Measurements from ENCODE around the gene PSG5.
"Not testable (repeated sequence)": the region's sequence is repeated elsewhere in the genome, so short reads cannot be mapped to it uniquely, and the experiment has no call there.

PSG5 gene

GRCh38 chr19:43186311-43186935 is at the start of gene PSG5:
PSG5 (minus strand) TSS chr19:43186536; CDS start chr19:43186405, 131 bp downstream.
- not testable (repeated sequence) for H3K27ac ChIP-seq (ENCODE audit: low read depth, low read length)

GRCh38 chr19:43235686-43236085 is 49.4 kb upstream of the PSG5 start:
- H3K27me3 ChIP-seq (ENCODE audit: control insufficient read depth in 1 of 2, insufficient read depth in 2 of 2, low read length in 2 of 2); H3K4me1 ChIP-seq (ENCODE audit: control insufficient read depth in 1 of 2, insufficient read depth in 2 of 2, low read length in 2 of 2); H3K9me3 ChIP-seq (ENCODE audit: control insufficient read depth in 1 of 2, low read length in 2 of 2); H3K27ac ChIP-seq (ENCODE audit: low read depth, low read length); H3K9ac ChIP-seq (ENCODE audit: low read depth in 1 of 2, low read length in 2 of 2); H3K36me3 ChIP-seq (ENCODE audit: control insufficient read depth in 1 of 2, insufficient read depth in 2 of 2, low read length in 2 of 2); H3K4me3 ChIP-seq (ENCODE audit: low read depth in 1 of 2, low read length in 2 of 2): not testable (repeated sequence)

More at GRCh38 chr19:43186311-43186935, at the start of gene PSG5:
- H3K9me3 ChIP-seq (ENCODE audit: control insufficient read depth in 1 of 2, low read length in 2 of 2); H3K9ac ChIP-seq (ENCODE audit: low read depth in 1 of 2, low read length in 2 of 2); H3K4me3 ChIP-seq (ENCODE audit: low read depth in 1 of 2, low read length in 2 of 2); H3K36me3 ChIP-seq (ENCODE audit: control insufficient read depth in 1 of 2, insufficient read depth in 2 of 2, low read length in 2 of 2); H3K27me3 ChIP-seq (ENCODE audit: control insufficient read depth in 1 of 2, insufficient read depth in 2 of 2, low read length in 2 of 2); H3K4me1 ChIP-seq (ENCODE audit: control insufficient read depth in 1 of 2, insufficient read depth in 2 of 2, low read length in 2 of 2): not testable (repeated sequence)

GRCh38 chr19:43229315-43229714 is 43.0 kb upstream of the PSG5 start:
- Histone ChIP-seq H3K9ac (ENCODE audit: low read depth in 1 of 2, low read length in 2 of 2) (no peak overlapping the region), H3K4me3 (ENCODE audit: low read depth in 1 of 2, low read length in 2 of 2) (no peak overlapping the region), H3K36me3 (ENCODE audit: control insufficient read depth in 1 of 2, insufficient read depth in 2 of 2, low read length in 2 of 2) (no peaks in the 10 kb centered on the region)

GRCh38 chr19:43228730-43229129 is 42.4 kb upstream of the PSG5 start:
- not testable (repeated sequence) for H3K4me1 ChIP-seq (ENCODE audit: control insufficient read depth in 1 of 2, insufficient read depth in 2 of 2, low read length in 2 of 2); H3K27ac ChIP-seq (ENCODE audit: low read depth, low read length); H3K36me3 ChIP-seq (ENCODE audit: control insufficient read depth in 1 of 2, insufficient read depth in 2 of 2, low read length in 2 of 2); H3K27me3 ChIP-seq (ENCODE audit: control insufficient read depth in 1 of 2, insufficient read depth in 2 of 2, low read length in 2 of 2); H3K4me3 ChIP-seq (ENCODE audit: low read depth in 1 of 2, low read length in 2 of 2); H3K9ac ChIP-seq (ENCODE audit: low read depth in 1 of 2, low read length in 2 of 2)
- H3K9me3 ChIP-seq (ENCODE audit: control insufficient read depth in 1 of 2, low read length in 2 of 2), result peaks cover 10 to 21% of the 10 kb centered on the region in 2 donors

More at GRCh38 chr19:43229315-43229714, 43.0 kb upstream of the PSG5 start:
- H3K4me1 ChIP-seq (ENCODE audit: control insufficient read depth in 1 of 2, insufficient read depth in 2 of 2, low read length in 2 of 2), result no peaks in the 10 kb centered on the region
- H3K9me3 ChIP-seq (ENCODE audit: control insufficient read depth in 1 of 2, low read length in 2 of 2), result peaks cover 10 to 21% of the 10 kb centered on the region in 2 donors
- H3K27me3 ChIP-seq (ENCODE audit: control insufficient read depth in 1 of 2, insufficient read depth in 2 of 2, low read length in 2 of 2), result no peaks in the 10 kb centered on the region
- no peak overlapping the region for H3K27ac ChIP-seq (ENCODE audit: low read depth, low read length)

- not testable (repeated sequence) for H3K27me3 ChIP-seq (ENCODE audit: control insufficient read depth in 1 of 2, insufficient read depth in 2 of 2, low read length in 2 of 2); H3K4me3 ChIP-seq (ENCODE audit: low read depth in 1 of 2, low read length in 2 of 2); H3K9ac ChIP-seq (ENCODE audit: low read depth in 1 of 2, low read length in 2 of 2); H3K36me3 ChIP-seq (ENCODE audit: control insufficient read depth in 1 of 2, insufficient read depth in 2 of 2, low read length in 2 of 2); H3K27ac ChIP-seq (ENCODE audit: low read depth, low read length); H3K4me1 ChIP-seq (ENCODE audit: control insufficient read depth in 1 of 2, insufficient read depth in 2 of 2, low read length in 2 of 2)
- H3K9me3 ChIP-seq (ENCODE audit: control insufficient read depth in 1 of 2, low read length in 2 of 2), result peaks cover 10 to 21% of the 10 kb centered on the region in 2 donors
These were observed 40.6 kb upstream of the PSG5 start for GRCh38 chr19:43226986-43227385.

- H3K4me3 ChIP-seq (ENCODE audit: low read depth in 1 of 2, low read length in 2 of 2), result no peak overlapping the region
- H3K36me3 ChIP-seq (ENCODE audit: control insufficient read depth in 1 of 2, insufficient read depth in 2 of 2, low read length in 2 of 2), result no peaks in the 10 kb centered on the region
- no peak overlapping the region for H3K9ac ChIP-seq (ENCODE audit: low read depth in 1 of 2, low read length in 2 of 2)
- no peak overlapping the region for H3K27ac ChIP-seq (ENCODE audit: low read depth, low read length)
- H3K4me1 ChIP-seq (ENCODE audit: control insufficient read depth in 1 of 2, insufficient read depth in 2 of 2, low read length in 2 of 2), result no peaks in the 10 kb centered on the region
- H3K9me3 ChIP-seq (ENCODE audit: control insufficient read depth in 1 of 2, low read length in 2 of 2), result peaks cover 10 to 21% of the 10 kb centered on the region in 2 donors
- H3K27me3 ChIP-seq (ENCODE audit: control insufficient read depth in 1 of 2, insufficient read depth in 2 of 2, low read length in 2 of 2), result no peaks in the 10 kb centered on the region
These were observed 38.5 kb upstream of the PSG5 start for GRCh38 chr19:43224855-43225253.

GRCh38 chr19:43224201-43224854 is 38.0 kb upstream of the PSG5 start:
- H3K4me3 ChIP-seq (ENCODE audit: low read depth in 1 of 2, low read length in 2 of 2); H3K9ac ChIP-seq (ENCODE audit: low read depth in 1 of 2, low read length in 2 of 2); H3K4me1 ChIP-seq (ENCODE audit: control insufficient read depth in 1 of 2, insufficient read depth in 2 of 2, low read length in 2 of 2); H3K27me3 ChIP-seq (ENCODE audit: control insufficient read depth in 1 of 2, insufficient read depth in 2 of 2, low read length in 2 of 2); H3K36me3 ChIP-seq (ENCODE audit: control insufficient read depth in 1 of 2, insufficient read depth in 2 of 2, low read length in 2 of 2); H3K27ac ChIP-seq (ENCODE audit: low read depth, low read length): not testable (repeated sequence)
- H3K9me3 ChIP-seq (ENCODE audit: control insufficient read depth in 1 of 2, low read length in 2 of 2), result peaks cover 8 to 17% of the 10 kb centered on the region in 2 donors

GRCh38 chr19:43221891-43222290 is 35.6 kb upstream of the PSG5 start:
- H3K9me3 ChIP-seq (ENCODE audit: control insufficient read depth in 1 of 2, low read length in 2 of 2); H3K36me3 ChIP-seq (ENCODE audit: control insufficient read depth in 1 of 2, insufficient read depth in 2 of 2, low read length in 2 of 2); H3K27ac ChIP-seq (ENCODE audit: low read depth, low read length); H3K4me3 ChIP-seq (ENCODE audit: low read depth in 1 of 2, low read length in 2 of 2); H3K4me1 ChIP-seq (ENCODE audit: control insufficient read depth in 1 of 2, insufficient read depth in 2 of 2, low read length in 2 of 2); H3K27me3 ChIP-seq (ENCODE audit: control insufficient read depth in 1 of 2, insufficient read depth in 2 of 2, low read length in 2 of 2); H3K9ac ChIP-seq (ENCODE audit: low read depth in 1 of 2, low read length in 2 of 2): not testable (repeated sequence)

GRCh38 chr19:43219136-43219535 is 32.8 kb upstream of the PSG5 start:
- not testable (repeated sequence) for H3K9me3 ChIP-seq (ENCODE audit: control insufficient read depth in 1 of 2, low read length in 2 of 2); H3K27ac ChIP-seq (ENCODE audit: low read depth, low read length); H3K27me3 ChIP-seq (ENCODE audit: control insufficient read depth in 1 of 2, insufficient read depth in 2 of 2, low read length in 2 of 2); H3K4me1 ChIP-seq (ENCODE audit: control insufficient read depth in 1 of 2, insufficient read depth in 2 of 2, low read length in 2 of 2); H3K9ac ChIP-seq (ENCODE audit: low read depth in 1 of 2, low read length in 2 of 2); H3K36me3 ChIP-seq (ENCODE audit: control insufficient read depth in 1 of 2, insufficient read depth in 2 of 2, low read length in 2 of 2); H3K4me3 ChIP-seq (ENCODE audit: low read depth in 1 of 2, low read length in 2 of 2)

- H3K27me3 ChIP-seq (ENCODE audit: control insufficient read depth in 1 of 2, insufficient read depth in 2 of 2, low read length in 2 of 2); H3K36me3 ChIP-seq (ENCODE audit: control insufficient read depth in 1 of 2, insufficient read depth in 2 of 2, low read length in 2 of 2); H3K4me1 ChIP-seq (ENCODE audit: control insufficient read depth in 1 of 2, insufficient read depth in 2 of 2, low read length in 2 of 2); H3K4me3 ChIP-seq (ENCODE audit: low read depth in 1 of 2, low read length in 2 of 2); H3K9ac ChIP-seq (ENCODE audit: low read depth in 1 of 2, low read length in 2 of 2); H3K9me3 ChIP-seq (ENCODE audit: control insufficient read depth in 1 of 2, low read length in 2 of 2); H3K27ac ChIP-seq (ENCODE audit: low read depth, low read length): not testable (repeated sequence)
These were observed 29.5 kb upstream of the PSG5 start for GRCh38 chr19:43215881-43216280.
